ENCODE results near the gene ACADM. TPM values are rescaled to one million over a fixed set of nuclear protein-coding genes. Genes with fewer than 3 reads are reported as not detected.

ACADM gene
- total RNA-seq, 2 donors from 2014 or later = 12.1 to 12.3 TPM

- H3K4me1 Mint-ChIP-seq = no peaks in the 10 kb centered on the region
- H3K27me3 Mint-ChIP-seq = no peaks in the 10 kb centered on the region
- no peaks in the 10 kb centered on the region for H3K36me3 Mint-ChIP-seq (ENCODE audit: low read depth)
- DNase-seq (no peak), ATAC-seq (no peak)
- H3K9me3 ChIP-seq (ENCODE audit: control insufficient read depth, low read length, poor library complexity, severe bottlenecking) = no peaks in the 10 kb centered on the region
- H3K4me3 Mint-ChIP-seq = no peak overlapping the region
- no peak overlapping the region for H3K27ac Mint-ChIP-seq
These were observed 86.9 kb downstream of the ACADM start for GRCh38 chr1:75811211-75811981.

- Mint-ChIP-seq H3K4me1 (no peaks in the 10 kb centered on the region), H3K27me3 (no peaks in the 10 kb centered on the region), H3K4me3 (no peak overlapping the region), H3K36me3 (ENCODE audit: low read depth) (no peaks in the 10 kb centered on the region), H3K27ac (no peak overlapping the region)
- ATAC-seq (no peak), DNase-seq (no peak)
- H3K9me3 ChIP-seq (ENCODE audit: control insufficient read depth, low read length, poor library complexity, severe bottlenecking) = no peaks in the 10 kb centered on the region
These were observed 87.6 kb downstream of the ACADM start for GRCh38 chr1:75812065-75812464.

Other genes with a start within 250 kb of the ACADM start
- 1 to 10 TPM in 1 of 2 donors, not detected in 1; 1.1 TPM for gene SLC44A5, start 113.6 kb upstream of the ACADM start, total RNA-seq
- gene RABGGTB, start 61.5 kb downstream of the ACADM start, total RNA-seq = 100 to 1,000 TPM; 123 to 163 TPM
- gene MSH4, start 72.2 kb downstream of the ACADM start, total RNA-seq = under 1 TPM; 0.26 to 0.27 TPM
- not detected for gene ASB17, start 207.7 kb downstream of the ACADM start, total RNA-seq

All from T-helper 17 cell (primary cell).